ENCODE data around the gene P2RY1.

P2RY1 gene

GRCh38 chr3:152879130-152879789, 44.3 kb downstream of the P2RY1 start:
- in situ Hi-C loops (cut with HindIII; ENCODE audit: low pct_ligation_motif_present, low pct_unique_long_range_greater_than_20kb, low sequenced_read_pairs): no loop called here
- DNase-seq: no peak

GRCh38 chr3:152879790-152880174, 44.9 kb downstream of the P2RY1 start:
- in situ Hi-C loops (cut with HindIII; ENCODE audit: low pct_ligation_motif_present, low pct_unique_long_range_greater_than_20kb, low sequenced_read_pairs): no loop called here
- no peak for DNase-seq

GRCh38 chr3:152885076-152885475, 50.1 kb downstream of the P2RY1 start:
- in situ Hi-C loops (cut with HindIII; ENCODE audit: low pct_ligation_motif_present, low pct_unique_long_range_greater_than_20kb, low sequenced_read_pairs): no loop called here
- DNase-seq: no peak

Measured in ACHN (cell line).